GM18873 (cell line): ENCODE data around the gene TUBD1.

Experiments used
- ATAC-seq: cut with Tn5 transposase; IDR thresholded peaks from one replicate; pipeline ENCODE4 v1.9.1; 2021; ENCODE audit warnings: mild to moderate bottlenecking, moderate library complexity, moderate number of reproducible peaks; ENCODE audit not compliant: unreplicated experiment, low FRiP score

Gene TUBD1

DNA sequence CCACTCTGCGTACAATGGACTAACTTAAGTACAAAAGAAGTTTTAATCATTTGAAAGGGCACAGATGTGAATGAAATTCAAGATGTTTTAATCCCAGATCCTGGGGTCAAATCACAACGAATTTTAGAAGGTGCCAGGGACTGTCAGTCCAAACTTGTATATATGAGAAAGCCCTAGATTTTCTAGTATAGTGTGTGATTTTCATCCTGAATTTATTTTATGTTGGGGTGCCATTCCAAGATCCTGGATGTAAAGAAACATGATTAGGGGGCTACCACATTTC lies 64.3 kb downstream of the TUBD1 start:
- ATAC-seq = no peak

DNA sequence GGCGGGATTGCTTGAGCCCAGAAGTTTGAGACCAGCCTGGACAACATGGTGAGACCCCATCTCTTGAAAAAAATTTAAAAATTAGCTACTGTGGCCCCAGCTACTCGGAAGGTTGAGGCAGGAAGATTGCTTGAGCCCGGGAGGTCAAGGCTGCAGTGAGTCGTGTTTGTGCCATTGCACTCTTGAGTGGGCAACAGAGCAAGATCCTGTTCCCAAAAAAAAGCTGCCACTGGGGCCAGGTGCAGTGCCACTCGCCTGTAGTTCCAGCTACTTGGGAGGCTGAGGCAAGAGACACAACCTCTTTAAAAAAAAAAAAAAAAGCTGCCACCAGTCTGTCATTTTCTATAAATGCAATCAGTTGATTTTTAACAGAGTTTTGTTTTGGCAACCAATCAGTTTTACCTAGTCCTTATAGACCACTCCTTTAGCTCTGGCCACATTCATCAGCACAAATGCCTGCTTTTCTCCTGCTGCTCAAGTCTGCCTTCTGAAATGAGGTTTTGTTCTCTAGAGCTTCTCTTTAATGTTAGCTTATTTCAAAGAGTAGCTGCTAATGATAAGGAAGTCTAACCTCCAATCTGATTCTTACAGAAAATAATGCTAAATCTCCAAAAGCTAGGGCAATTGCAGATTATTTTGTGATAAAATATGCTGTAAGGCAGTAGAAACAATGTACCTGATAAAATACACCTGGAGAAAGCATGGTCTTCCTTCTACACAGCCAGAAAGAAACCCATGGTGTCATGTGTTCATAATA lies 64.8 kb downstream of the TUBD1 start:
- no peak for ATAC-seq

DNA sequence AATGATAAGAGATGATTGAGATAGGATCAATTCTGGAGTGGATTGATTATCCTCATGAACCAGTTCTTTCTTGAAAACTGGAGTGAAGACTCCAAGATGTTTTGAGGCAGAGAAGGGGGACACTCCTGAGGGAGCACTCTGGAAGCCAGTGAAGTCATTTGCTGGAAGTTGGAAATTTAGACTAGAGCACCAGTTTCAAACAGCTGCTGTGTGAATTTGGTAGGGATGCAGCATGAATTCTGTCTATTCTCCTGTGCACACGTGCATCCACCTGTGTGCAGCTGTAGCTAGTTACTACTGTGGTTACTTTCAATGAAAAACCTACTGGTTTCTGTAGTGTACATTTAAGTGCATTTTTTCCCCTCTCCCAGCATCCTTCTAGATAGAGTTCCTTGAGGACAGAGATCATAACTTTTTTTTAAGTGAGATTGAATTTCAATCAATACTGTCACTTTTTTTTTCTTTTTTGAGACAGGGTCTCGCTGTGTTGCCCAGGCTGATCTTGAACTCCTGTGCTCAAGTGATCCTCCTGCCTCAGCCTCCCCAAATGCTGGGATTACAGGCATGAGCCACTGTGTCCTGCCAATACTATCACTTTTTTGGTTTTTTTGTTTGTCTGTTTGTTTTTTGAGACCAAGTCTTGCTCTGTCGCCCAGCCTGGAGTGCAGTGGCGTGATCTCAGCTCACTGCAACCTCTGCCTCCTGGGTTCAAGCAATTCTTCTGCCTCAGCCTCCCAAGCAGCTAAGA lies 65.9 kb downstream of the TUBD1 start:
- ATAC-seq = no peak

DNA sequence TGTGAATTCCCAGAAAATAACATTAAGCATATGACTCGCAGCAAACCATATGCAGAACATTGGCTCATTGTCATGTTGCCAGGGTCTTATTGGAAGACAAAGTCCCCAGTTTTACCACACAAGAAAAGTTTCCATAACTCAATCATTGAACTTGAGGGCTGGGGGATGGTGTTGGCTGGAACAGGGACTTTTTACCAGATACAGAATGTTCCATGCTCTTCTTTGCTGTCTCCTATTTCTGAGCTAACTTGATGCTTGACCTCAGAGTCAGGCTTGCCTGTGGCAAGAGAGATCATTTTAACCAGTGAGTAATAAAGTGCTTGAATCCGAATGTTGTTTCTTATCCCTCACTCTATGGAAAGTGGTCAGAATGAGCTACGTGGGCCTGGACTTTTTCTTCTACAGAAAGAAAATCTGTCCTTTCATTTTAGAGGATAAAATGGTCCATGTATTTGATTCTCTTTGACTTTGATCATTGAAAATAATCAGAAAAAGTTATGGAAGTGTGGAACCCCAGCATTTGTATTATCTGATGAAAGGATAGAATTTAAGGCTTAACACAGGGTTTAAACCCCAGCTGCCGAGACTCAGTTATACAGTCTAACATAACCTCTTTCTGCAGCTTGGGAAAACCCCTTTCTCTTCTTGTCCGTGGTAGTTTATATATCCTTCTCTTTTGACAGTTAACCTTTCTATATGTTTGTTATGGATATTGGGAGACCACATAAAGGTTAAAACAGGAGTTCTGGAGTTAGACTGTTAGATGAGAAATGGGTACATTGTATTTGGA lies 67.0 kb downstream of the TUBD1 start:
- no peak for ATAC-seq

DNA sequence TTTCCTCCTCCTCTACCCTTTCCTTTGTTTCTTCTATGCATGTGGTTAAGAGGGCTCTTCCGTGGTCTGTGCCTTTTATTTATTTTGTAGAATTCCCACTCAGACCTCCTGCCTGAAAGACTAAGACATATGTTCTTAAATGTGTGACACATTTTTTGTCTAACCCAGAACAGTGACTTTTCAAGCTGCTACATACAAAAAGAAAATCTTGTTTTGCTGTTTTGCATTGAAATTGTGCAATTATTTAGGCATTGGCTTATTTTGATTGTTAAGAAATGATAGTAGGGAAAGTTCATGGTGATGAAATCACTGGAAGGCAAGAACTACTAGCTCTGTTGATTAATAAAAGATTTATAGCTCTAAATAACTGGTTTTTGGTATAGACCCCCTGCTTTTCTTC lies 76.8 kb downstream of the TUBD1 start:
- no peak for ATAC-seq

DNA sequence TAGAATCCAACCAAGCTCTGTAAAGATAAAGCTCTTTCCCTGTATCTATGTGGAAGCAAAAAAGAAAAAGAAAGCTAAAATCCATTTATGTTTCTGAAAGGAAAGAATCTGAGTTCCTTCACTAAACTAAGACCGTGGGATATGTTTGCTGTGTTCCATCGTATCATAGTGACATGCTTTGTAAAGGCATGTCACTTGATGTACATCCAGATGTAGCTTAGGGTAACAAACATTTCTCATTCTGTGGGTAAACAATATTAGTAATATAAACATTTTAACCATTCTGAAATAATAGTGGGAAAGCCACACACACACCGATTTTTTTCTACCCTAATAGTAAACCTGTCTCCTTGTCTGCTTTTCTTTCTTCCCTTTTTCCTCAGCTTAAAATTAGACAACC lies 78.1 kb downstream of the TUBD1 start:
- no peak for ATAC-seq

DNA sequence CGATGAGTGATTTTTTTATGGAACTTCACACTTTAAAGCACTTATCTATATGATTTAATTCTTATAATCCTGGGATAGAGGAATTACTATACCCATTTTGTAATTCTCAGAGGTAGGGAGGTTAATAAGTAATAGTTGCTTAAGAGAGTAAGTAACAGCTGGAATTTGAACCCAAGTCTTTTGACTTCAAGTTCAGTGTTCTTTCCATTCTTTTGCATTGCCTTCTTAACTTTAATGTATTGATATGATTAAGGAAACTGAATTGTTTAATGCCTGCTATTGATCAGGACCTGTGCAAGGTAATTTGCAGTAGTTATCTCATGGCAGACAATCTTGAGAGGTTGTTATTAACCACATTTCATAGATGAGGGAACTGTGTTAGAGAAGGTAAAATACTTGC lies 78.5 kb downstream of the TUBD1 start:
- ATAC-seq = no peak

DNA sequence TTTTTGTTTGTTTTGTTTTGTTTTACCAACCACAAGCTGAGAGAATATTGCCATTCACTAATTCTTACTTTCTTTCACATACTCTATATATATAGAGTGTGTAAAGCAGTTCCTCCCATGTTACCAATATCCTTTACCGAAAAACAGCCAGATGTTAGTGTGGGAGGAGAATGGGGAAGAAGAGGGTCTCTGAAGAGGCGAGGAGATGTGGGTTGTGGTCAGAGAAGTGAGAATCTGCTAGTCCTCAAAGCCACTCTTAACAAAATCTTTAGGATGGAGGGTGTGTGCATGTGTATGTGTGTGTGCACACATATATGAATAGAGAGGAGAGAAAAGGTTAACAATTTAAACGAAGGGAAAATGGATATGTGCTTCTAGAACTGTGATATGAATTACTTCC lies 80.6 kb downstream of the TUBD1 start:
- no peak for ATAC-seq

DNA sequence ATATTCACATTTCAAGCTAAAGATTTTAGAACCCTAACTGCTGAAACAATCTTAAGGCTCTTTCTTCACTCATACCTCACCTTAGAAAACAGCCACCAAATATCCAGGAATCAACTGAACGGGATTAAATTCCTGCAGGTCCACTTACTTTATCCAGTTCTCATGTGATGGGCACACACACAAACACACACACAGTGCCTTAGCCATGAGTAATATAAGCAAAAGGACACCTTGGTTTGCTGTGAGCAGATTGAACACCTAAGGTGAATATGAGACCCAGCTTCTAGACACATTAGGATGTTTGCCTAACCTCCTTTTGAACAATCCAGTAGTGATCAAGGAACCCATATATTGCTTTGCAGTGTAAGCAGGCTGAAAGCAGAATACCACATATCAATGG lies 81.5 kb downstream of the TUBD1 start:
- ATAC-seq = no peak

DNA sequence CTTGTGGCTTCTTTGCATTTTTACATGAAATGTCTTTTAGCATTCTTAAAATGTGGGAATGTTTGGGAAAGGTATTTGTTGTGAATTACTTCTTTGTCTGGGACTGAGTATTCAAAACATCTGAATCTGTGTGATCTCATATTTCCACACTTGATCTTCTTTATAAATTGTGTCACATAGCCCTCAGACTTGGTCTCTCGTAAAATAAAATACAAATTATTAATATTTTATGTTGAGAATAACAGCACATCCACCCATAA lies 81.9 kb downstream of the TUBD1 start:
- no peak for ATAC-seq
